Vagina (tissue), 2 donors: ENCODE data around the gene EPDR1. TPM values are rescaled to one million over a fixed set of nuclear protein-coding genes. Genes with fewer than 3 reads are reported as not detected.

ENCODE experiments used
- DNase-seq, 2 donors: peaks; one replicate each; pipeline ENCODE4 v3.0.0-alpha.2; 2017; ENCODE audit errors: extremely low spot score in 2 of 2
- H3K27ac ChIP-seq: fragments of 200-600 bp; sonication (generic); one replicate; pipeline ENCODE4 v1.5.1; 2019
- H3K27me3 ChIP-seq: fragments of 200-600 bp; sonication (generic); one replicate; pipeline ENCODE4 v1.5.1; 2019
- H3K36me3 ChIP-seq, 2 donors: fragments of 200-600 bp; sonication (generic); one replicate each; pipeline ENCODE4 v1.5.1; 2017 to 2019
- H3K4me1 ChIP-seq: fragments of 200-600 bp; sonication (generic); one replicate; pipeline ENCODE4 v1.5.1; 2019
- H3K4me3 ChIP-seq, 2 donors: fragments of 200-600 bp; sonication (generic); 1 replicate in 1 of 2; 2 replicates in 1 of 2; pipeline ENCODE4 v1.5.1; 2016 to 2019
- H3K9me3 ChIP-seq: fragments of 200-600 bp; sonication (generic); one replicate; pipeline ENCODE4 v1.5.1; 2019
- POLR2A ChIP-seq, 2 donors: fragments of 450-650 bp; IDR thresholded peaks; one replicate each; pipeline ENCODE4 v1.6.1; 2017; ENCODE audit warnings: antibody characterized with exemption in 2 of 2, mild to moderate bottlenecking in 2 of 2, moderate library complexity in 2 of 2
- POLR2AphosphoS5 ChIP-seq, 2 donors: sonication (generic); formaldehyde crosslinking; IDR thresholded peaks; one replicate each; pipeline ENCODE4 v1.9.0; 2017; ENCODE audit warnings: antibody characterized with exemption in 2 of 2, mild to moderate bottlenecking in 2 of 2, low read depth in 1 of 2; ENCODE audit not compliant: insufficient read depth in 1 of 2
- intact Hi-C: fragments of 100-400 bp; cut with DNase I; formaldehyde crosslinking; loops from one replicate; pipeline ENCODE4 v1.15.1; 2023
- total RNA-seq: library from RNA; depleted of rRNA; stranded (reverse); fragments of >200 nt; gene quantifications from one replicate; pipeline ENCODE4 v1.2.3, GENCODE V29; 2016
- TF ChIP-seq, protein P1 (sequence below), 3 experiments: fragments of 450-650 bp in 2 of 3; fragments of 200-600 bp in 1 of 3; sonication (generic) in 1 of 3; IDR thresholded peaks; one replicate each; pipeline ENCODE4 v1.5.1; 2017 to 2019; ENCODE audit warnings: antibody characterized with exemption in 3 of 3, mild to moderate bottlenecking in 2 of 3, moderate library complexity in 2 of 3

The EPDR1 gene
- total RNA-seq = 37.6 TPM

DNA sequence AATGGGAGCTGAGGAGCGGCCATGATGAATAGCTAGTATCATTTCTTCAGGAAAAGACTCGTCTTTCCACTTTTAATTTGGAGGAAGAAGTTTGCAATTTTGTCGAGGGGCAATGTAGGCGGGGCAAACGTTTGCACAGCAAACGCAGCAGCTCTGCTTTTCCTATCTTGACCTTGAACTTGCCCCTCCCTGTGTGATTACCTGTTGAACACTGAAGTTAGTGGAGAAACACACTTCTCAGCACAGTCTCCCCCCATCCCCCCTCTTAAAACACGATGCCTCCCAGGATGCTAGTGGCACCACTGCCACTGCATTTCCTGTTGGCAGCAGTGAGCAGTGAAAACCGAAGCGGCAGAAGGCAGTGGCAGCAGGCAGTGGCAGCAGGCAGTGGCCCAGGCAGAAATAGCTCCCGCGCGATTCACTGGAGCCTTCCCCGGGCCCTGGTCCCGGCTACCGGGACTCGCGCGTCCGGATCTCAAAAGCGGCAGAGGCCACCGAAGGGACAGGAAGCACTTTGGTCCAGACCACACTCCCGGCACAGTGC, at the start of gene EPDR1:
Gene EPDR1 (plus strand): TSS at position 336 of the 544 bp plus-strand sequence. CDS start 300 bp downstream, outside the sequence.
- peak within 1 kb of the TSS; percentile 94 for H3K27ac ChIP-seq
- no peaks in the 10 kb centered on the region for H3K27me3 ChIP-seq
- TF ChIP-seq, protein P1, sequence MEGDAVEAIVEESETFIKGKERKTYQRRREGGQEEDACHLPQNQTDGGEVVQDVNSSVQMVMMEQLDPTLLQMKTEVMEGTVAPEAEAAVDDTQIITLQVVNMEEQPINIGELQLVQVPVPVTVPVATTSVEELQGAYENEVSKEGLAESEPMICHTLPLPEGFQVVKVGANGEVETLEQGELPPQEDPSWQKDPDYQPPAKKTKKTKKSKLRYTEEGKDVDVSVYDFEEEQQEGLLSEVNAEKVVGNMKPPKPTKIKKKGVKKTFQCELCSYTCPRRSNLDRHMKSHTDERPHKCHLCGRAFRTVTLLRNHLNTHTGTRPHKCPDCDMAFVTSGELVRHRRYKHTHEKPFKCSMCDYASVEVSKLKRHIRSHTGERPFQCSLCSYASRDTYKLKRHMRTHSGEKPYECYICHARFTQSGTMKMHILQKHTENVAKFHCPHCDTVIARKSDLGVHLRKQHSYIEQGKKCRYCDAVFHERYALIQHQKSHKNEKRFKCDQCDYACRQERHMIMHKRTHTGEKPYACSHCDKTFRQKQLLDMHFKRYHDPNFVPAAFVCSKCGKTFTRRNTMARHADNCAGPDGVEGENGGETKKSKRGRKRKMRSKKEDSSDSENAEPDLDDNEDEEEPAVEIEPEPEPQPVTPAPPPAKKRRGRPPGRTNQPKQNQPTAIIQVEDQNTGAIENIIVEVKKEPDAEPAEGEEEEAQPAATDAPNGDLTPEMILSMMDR (IDR thresholded peaks at IDR 0.05) = no peak
- no peak for TF ChIP-seq POLR2AphosphoS5 (IDR thresholded peaks at IDR 0.05; ENCODE audit: insufficient read depth in 1 of 2, low read depth in 1 of 2)
- H3K4me3 ChIP-seq = peak within 1 kb of the TSS; percentile 66 to 73
- H3K36me3 ChIP-seq = no peaks in the 10 kb centered on the region
- intact Hi-C loops = no loop called here
- no peak for DNase-seq
- H3K4me1 ChIP-seq = peaks cover 30% of the 10 kb centered on the region
- no peaks in the 10 kb centered on the region for H3K9me3 ChIP-seq

DNA sequence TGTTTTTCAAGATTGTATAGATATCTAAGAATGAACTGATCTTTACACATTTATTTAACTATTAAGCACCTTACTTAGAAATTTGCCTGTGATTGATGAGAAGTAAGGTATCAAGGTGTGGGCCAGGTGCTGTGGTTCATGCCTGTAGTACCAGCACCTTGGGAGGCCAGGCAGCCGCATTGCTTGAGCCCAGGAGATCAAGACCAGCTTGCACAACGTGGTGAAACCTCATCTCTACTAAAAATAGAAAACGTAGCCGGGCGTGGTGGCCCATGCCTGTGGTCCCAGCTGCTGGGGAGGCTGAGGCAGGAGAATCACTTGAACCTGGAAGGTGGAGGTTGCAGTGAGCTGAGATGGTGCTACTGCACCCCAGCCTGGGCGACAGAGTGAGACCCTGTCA, 38.4 kb upstream of the EPDR1 start:
- intact Hi-C loops = no loop called here
- no peaks in the 10 kb centered on the region for H3K27me3 ChIP-seq
- no peak overlapping the region for H3K27ac ChIP-seq
- H3K36me3 ChIP-seq = no peaks in the 10 kb centered on the region
- no peaks in the 10 kb centered on the region for H3K4me1 ChIP-seq
- TF ChIP-seq POLR2A (IDR thresholded peaks at IDR 0.05) (no peak), POLR2AphosphoS5 (IDR thresholded peaks at IDR 0.05; ENCODE audit: insufficient read depth in 1 of 2, low read depth in 1 of 2) (no peak)
- TF ChIP-seq, protein P1 (IDR thresholded peaks at IDR 0.05) = no peak
- H3K9me3 ChIP-seq = no peaks in the 10 kb centered on the region
- no peak overlapping the region for H3K4me3 ChIP-seq
- no peak for DNase-seq

DNA sequence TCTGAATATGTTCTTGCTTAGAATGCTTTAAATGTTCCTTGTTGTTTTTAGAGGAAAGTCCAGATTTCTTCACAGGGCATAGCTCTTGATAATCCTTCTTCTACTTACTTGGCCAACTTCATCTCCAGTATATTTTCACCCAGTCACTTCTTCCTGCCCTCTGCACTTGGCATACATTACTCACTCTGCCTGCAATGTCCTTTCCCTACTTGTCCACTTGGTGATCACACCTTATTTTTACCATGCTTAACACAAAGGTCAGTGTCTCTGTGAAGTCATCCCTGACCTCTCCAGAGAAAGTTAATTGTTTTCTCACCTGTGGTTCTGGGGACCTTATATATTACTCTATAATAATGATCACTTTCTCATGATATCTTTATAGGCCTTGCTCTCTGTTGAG, 27.1 kb upstream of the EPDR1 start:
- H3K4me3 ChIP-seq = no peak overlapping the region
- intact Hi-C loops = loop anchor here (10.0 kb wide), 1 partner anchor 211 kb away; no protein-coding TSS in a partner anchor
- H3K36me3 ChIP-seq = no peaks in the 10 kb centered on the region
- H3K27me3 ChIP-seq = no peaks in the 10 kb centered on the region
- no peak overlapping the region for H3K27ac ChIP-seq
- H3K9me3 ChIP-seq = no peaks in the 10 kb centered on the region
- DNase-seq = no peak
- TF ChIP-seq POLR2AphosphoS5 (IDR thresholded peaks at IDR 0.05; ENCODE audit: insufficient read depth in 1 of 2, low read depth in 1 of 2) = no peak
- TF ChIP-seq POLR2A (IDR thresholded peaks at IDR 0.05) = no peak
- TF ChIP-seq, protein P1 (IDR thresholded peaks at IDR 0.05) = no peak
- no peaks in the 10 kb centered on the region for H3K4me1 ChIP-seq

DNA sequence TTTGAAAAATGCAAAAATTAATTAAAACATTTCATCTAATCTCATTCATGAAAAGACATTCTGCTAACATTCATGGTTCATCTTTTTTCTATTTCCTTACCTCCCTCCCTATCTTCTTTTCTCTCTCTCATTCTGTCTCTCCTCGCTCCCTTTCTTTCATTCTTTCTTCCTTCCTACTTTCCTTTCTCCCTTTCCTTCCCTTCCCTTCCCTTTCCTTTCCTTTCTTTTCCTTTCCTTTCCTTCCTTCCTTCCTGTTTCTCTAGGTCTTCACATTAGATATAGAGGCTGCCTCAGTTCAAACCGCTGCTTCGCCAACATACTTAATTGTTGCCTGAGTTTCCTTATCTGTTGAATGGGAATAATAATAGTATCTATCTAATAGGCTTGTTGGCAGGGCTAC, 25.8 kb upstream of the EPDR1 start:
- Histone ChIP-seq H3K4me3 (no peak overlapping the region), H3K4me1 (no peaks in the 10 kb centered on the region), H3K9me3 (no peaks in the 10 kb centered on the region), H3K27ac (no peak overlapping the region), H3K36me3 (no peaks in the 10 kb centered on the region), H3K27me3 (no peaks in the 10 kb centered on the region)
- DNase-seq = no peak
- intact Hi-C loops = loop anchor here (10.0 kb wide), 1 partner anchor 210 kb away; no protein-coding TSS in a partner anchor
- TF ChIP-seq, protein P1 (IDR thresholded peaks at IDR 0.05) = no peak
- TF ChIP-seq POLR2AphosphoS5 (IDR thresholded peaks at IDR 0.05; ENCODE audit: insufficient read depth in 1 of 2, low read depth in 1 of 2) = no peak
- TF ChIP-seq POLR2A (IDR thresholded peaks at IDR 0.05) = no peak

DNA sequence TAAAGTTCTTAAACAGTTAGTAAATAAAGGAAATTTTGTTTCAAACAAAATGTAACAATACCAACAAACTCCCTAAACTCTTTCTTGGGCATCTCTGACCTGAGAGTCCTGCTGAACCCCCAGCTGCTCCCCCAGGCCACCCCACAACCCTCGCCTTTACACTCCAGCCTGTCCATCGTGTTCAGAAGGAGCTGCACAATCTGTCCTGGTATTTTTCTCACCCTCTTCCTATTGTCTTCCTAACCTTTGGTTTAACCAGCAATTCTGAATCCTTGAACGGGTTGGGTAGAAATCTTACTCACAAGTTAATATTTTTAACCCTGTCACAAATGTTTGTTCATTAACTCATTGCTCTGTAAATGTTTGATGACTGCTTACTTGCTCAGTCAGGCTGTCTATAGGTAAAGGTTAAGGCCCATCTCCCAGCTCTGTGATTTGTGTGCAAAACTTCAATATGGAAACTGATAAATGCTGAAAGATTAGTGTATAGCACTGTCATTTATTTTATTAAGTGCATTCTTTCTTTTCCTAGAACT, 20.7 kb upstream of the EPDR1 start:
- DNase-seq = no peak
- Histone ChIP-seq H3K27me3 (no peaks in the 10 kb centered on the region), H3K4me3 (no peak overlapping the region), H3K36me3 (no peaks in the 10 kb centered on the region), H3K4me1 (no peaks in the 10 kb centered on the region), H3K27ac (no peak overlapping the region), H3K9me3 (no peaks in the 10 kb centered on the region)
- intact Hi-C loops = loop anchor here (5.0 to 10.0 kb wide), 2 partner anchors 205 to 323 kb away; no protein-coding TSS in a partner anchor
- TF ChIP-seq, protein P1 (IDR thresholded peaks at IDR 0.05) = no peak
- TF ChIP-seq POLR2AphosphoS5 (IDR thresholded peaks at IDR 0.05; ENCODE audit: insufficient read depth in 1 of 2, low read depth in 1 of 2) = no peak
- no peak for TF ChIP-seq POLR2A (IDR thresholded peaks at IDR 0.05)
